ENCODE measurements around the gene OSR1. TPM values are rescaled to one million over a fixed set of nuclear protein-coding genes. Genes with fewer than 3 reads are reported as not detected.

OSR1 gene
- total RNA-seq, 6 experiments from 2014 or later = 0.10 to 0.51 (median 0.12) TPM; not detected in 1

DNA sequence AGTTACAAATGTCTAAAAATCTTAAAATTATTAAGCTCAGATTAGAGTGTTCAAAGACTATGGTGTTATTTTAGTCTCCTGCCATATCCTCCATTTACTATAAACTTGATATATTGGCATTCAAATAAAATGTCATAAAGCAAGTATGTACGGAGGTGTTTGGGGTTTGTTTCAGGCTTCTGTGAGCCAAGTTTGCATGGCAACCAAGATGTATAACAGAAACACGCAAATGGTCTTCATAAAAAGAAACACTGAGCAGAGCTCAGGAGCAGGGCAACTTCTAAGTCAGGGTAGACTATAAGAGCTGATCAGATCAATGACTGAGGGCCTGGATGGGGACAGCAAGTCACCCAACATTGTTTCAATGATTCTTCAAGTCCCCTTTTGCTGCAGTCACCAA lies 20.5 kb upstream of the OSR1 start:
- Histone ChIP-seq H3K36me3 (no peaks in the 10 kb centered on the region), H3K27ac (no peak overlapping the region), H3K4me1 (no peaks in the 10 kb centered on the region), H3K27me3 (no peaks in the 10 kb centered on the region), H3K4me3 (no peak overlapping the region), H3K9me3 (no peaks in the 10 kb centered on the region)
- intact Hi-C loops (cut with DNase I) = no loop called here
- TF ChIP-seq, protein P1, sequence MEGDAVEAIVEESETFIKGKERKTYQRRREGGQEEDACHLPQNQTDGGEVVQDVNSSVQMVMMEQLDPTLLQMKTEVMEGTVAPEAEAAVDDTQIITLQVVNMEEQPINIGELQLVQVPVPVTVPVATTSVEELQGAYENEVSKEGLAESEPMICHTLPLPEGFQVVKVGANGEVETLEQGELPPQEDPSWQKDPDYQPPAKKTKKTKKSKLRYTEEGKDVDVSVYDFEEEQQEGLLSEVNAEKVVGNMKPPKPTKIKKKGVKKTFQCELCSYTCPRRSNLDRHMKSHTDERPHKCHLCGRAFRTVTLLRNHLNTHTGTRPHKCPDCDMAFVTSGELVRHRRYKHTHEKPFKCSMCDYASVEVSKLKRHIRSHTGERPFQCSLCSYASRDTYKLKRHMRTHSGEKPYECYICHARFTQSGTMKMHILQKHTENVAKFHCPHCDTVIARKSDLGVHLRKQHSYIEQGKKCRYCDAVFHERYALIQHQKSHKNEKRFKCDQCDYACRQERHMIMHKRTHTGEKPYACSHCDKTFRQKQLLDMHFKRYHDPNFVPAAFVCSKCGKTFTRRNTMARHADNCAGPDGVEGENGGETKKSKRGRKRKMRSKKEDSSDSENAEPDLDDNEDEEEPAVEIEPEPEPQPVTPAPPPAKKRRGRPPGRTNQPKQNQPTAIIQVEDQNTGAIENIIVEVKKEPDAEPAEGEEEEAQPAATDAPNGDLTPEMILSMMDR (IDR thresholded peaks at IDR 0.05) = no peak
- no peak for TF ChIP-seq POLR2A (IDR thresholded peaks at IDR 0.05)
- WGBS (ENCODE audit: insufficient coverage, low coverage, low lambda C conversion rate, missing lambda C conversion rate) = 77% methylated on average over 2 of the region's 2 CpGs
- no peak for ATAC-seq
- no peak for DNase-seq

DNA sequence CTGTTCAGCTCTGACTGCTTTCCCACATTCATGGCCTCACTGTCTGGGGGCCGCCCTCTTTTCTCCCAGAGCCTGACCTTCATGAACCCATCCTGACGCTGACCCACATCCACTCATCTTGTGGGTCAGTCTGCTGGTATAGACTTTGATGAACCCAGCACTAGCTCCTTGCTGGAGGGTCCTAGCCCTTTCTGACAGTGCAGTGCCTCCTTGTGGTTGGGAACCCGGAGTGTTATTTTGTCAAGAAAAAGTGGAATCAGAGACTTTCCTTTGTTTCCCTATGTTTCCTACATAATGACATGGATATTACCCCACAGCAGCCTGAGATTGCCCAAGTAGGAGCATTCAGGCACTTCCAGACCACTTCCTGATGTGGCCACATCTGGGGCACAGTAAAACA lies 19.3 kb upstream of the OSR1 start:
- WGBS (ENCODE audit: insufficient coverage, low coverage, low lambda C conversion rate, missing lambda C conversion rate) = 68% methylated on average over 2 of the region's 3 CpGs

DNA sequence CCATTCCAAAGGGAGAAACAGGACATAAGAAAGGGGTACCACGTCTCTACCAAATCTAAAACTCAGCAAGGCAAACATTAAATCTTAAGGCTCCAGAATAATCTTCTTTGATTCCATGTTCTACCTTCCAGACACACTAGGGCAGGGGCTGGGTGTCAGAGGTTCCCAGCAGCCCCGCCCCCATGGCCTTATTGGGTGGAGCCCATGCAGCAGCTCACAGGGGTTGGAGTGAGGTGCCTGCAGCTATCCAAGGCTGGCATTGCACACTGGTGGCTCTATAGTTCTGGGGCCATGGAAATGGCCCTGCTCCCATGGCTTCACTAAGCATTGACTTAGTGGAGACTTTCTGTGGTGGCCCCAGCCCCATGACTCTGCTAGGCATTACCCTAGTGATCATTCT lies 14.9 kb upstream of the OSR1 start:
- 88% methylated on average over 1 of the region's 2 CpGs for WGBS (ENCODE audit: insufficient coverage, low coverage, low lambda C conversion rate, missing lambda C conversion rate)
- H3K4me3 ChIP-seq = no peak overlapping the region
- no peaks in the 10 kb centered on the region for H3K27me3 ChIP-seq
- no peak for DNase-seq
- no peaks in the 10 kb centered on the region for H3K4me1 ChIP-seq
- intact Hi-C loops (cut with DNase I) = no loop called here
- H3K27ac ChIP-seq = no peak overlapping the region
- no peaks in the 10 kb centered on the region for H3K36me3 ChIP-seq
- TF ChIP-seq POLR2A (IDR thresholded peaks at IDR 0.05) = no peak
- TF ChIP-seq, protein P1 (IDR thresholded peaks at IDR 0.05) = no peak
- ATAC-seq = no peak
- H3K9me3 ChIP-seq = no peaks in the 10 kb centered on the region

More for the DNA sequence above, 19.3 kb upstream of the OSR1 start:
- no peaks in the 10 kb centered on the region for H3K27me3 ChIP-seq
- H3K9me3 ChIP-seq = no peaks in the 10 kb centered on the region
- H3K4me1 ChIP-seq = no peaks in the 10 kb centered on the region
- ATAC-seq (no peak), DNase-seq (no peak)
- no peaks in the 10 kb centered on the region for H3K36me3 ChIP-seq
- intact Hi-C loops (cut with DNase I) = no loop called here
- no peak for TF ChIP-seq POLR2A (IDR thresholded peaks at IDR 0.05)
- TF ChIP-seq, protein P1 (IDR thresholded peaks at IDR 0.05) = no peak
- H3K4me3 ChIP-seq = no peak overlapping the region
- H3K27ac ChIP-seq = no peak overlapping the region

DNA sequence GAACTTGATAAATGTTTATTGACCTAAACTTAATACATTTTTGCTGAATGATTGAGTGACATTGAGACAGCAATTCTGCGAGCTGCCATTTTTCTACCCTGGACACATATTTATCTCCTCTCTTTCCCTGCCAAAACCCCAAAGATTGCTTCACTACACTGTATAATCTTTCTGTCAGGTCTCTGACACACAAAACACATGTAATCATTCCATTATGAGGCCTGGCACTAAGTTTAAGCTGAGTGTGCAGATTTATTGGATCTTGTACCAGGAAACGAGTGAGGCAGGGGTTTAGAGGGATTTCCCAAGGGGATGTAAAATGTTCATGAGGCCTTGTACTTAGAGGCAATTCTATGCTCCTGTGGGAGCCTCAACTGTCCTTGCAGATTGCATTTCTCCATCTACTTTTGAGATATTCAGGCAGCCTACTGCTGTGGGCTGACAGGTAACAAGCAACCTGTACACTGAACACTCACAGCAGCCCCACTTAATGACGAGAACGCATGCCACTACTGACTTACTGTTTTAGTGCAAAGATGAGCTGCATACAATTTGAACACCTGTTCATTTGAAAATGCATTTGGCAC lies 13.7 kb upstream of the OSR1 start:
- Histone ChIP-seq H3K4me3 (no peak overlapping the region), H3K36me3 (no peaks in the 10 kb centered on the region), H3K27ac (no peak overlapping the region), H3K9me3 (no peaks in the 10 kb centered on the region), H3K4me1 (no peaks in the 10 kb centered on the region), H3K27me3 (no peaks in the 10 kb centered on the region)
- 52% methylated on average over 4 of the region's 4 CpGs for WGBS (ENCODE audit: insufficient coverage, low coverage, low lambda C conversion rate, missing lambda C conversion rate)
- TF ChIP-seq, protein P1 (IDR thresholded peaks at IDR 0.05) = no peak
- no peak for TF ChIP-seq POLR2A (IDR thresholded peaks at IDR 0.05)
- no peak for ATAC-seq
- intact Hi-C loops (cut with DNase I) = no loop called here
- no peak for DNase-seq

Data from right lobe of liver (tissue), 6 donors.